ENCODE results near the gene ATG101. TPM values are rescaled to one million over a fixed set of nuclear protein-coding genes. Genes with fewer than 3 reads are reported as not detected.

Gene ATG101
- total and polyA plus RNA-seq, 4 donors, result 22.1 to 64.3 (median 36.7) TPM

- Histone ChIP-seq H3K9me3 (ENCODE audit: control insufficient read depth in 4 of 4, insufficient read depth in 3 of 4, low read length in 3 of 4) (peaks cover 0 to 2% (median 0%) of the 10 kb centered on the region in 4 donors), H3K4me3 (no peak overlapping the region)
Measured at GRCh38 chr12:52044292-52044983, 25.3 kb upstream of the ATG101 start.

GRCh38 chr12:52045794-52046199 is 24.0 kb upstream of the ATG101 start:
- Histone ChIP-seq H3K27ac (ENCODE audit: low read depth in 1 of 2, low read length in 1 of 2) (peak overlapping the region; percentile 38 to 87), H3K9ac (ENCODE audit: insufficient read depth in 1 of 2, low read length in 2 of 2) (no peak overlapping the region), H3K9me3 (ENCODE audit: control insufficient read depth in 4 of 4, insufficient read depth in 3 of 4, low read length in 3 of 4) (peaks cover 0 to 2% (median 0%) of the 10 kb centered on the region in 4 donors), H3K4me1 (ENCODE audit: control insufficient read depth in 5 of 5, insufficient read depth in 5 of 5, low read length in 5 of 5) (peaks cover 6 to 54% (median 16%) of the 10 kb centered on the region in 5 donors), H3K27me3 (ENCODE audit: control insufficient read depth in 3 of 3, insufficient read depth in 3 of 3, low read length in 2 of 3) (no peaks in the 10 kb centered on the region), H3K36me3 (ENCODE audit: control insufficient read depth in 4 of 4, insufficient read depth in 4 of 4, low read length in 4 of 4) (no peaks in the 10 kb centered on the region), H3K4me3 (no peak overlapping the region)
- DNase-seq (no peak), ATAC-seq (ENCODE audit: insufficient read depth, low FRiP score) (no peak)
- TF ChIP-seq, protein P1, sequence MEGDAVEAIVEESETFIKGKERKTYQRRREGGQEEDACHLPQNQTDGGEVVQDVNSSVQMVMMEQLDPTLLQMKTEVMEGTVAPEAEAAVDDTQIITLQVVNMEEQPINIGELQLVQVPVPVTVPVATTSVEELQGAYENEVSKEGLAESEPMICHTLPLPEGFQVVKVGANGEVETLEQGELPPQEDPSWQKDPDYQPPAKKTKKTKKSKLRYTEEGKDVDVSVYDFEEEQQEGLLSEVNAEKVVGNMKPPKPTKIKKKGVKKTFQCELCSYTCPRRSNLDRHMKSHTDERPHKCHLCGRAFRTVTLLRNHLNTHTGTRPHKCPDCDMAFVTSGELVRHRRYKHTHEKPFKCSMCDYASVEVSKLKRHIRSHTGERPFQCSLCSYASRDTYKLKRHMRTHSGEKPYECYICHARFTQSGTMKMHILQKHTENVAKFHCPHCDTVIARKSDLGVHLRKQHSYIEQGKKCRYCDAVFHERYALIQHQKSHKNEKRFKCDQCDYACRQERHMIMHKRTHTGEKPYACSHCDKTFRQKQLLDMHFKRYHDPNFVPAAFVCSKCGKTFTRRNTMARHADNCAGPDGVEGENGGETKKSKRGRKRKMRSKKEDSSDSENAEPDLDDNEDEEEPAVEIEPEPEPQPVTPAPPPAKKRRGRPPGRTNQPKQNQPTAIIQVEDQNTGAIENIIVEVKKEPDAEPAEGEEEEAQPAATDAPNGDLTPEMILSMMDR (IDR thresholded peaks at IDR 0.05; ENCODE audit: control extremely low read depth, extremely low read depth), result no peak
- 9 to 16% methylated on average over 4 of the region's 4 CpGs for WGBS, 2 donors

More at GRCh38 chr12:52044292-52044983, 25.3 kb upstream of the ATG101 start:
- Histone ChIP-seq H3K9ac (ENCODE audit: insufficient read depth in 1 of 2, low read length in 2 of 2) (no peak overlapping the region), H3K36me3 (ENCODE audit: control insufficient read depth in 4 of 4, insufficient read depth in 4 of 4, low read length in 4 of 4) (no peaks in the 10 kb centered on the region), H3K27ac (ENCODE audit: low read depth in 1 of 2, low read length in 1 of 2) (peak overlapping the region; percentile 91 to 92), H3K4me1 (ENCODE audit: control insufficient read depth in 5 of 5, insufficient read depth in 5 of 5, low read length in 5 of 5) (peaks cover 0 to 43% (median 6%) of the 10 kb centered on the region in 5 donors), H3K27me3 (ENCODE audit: control insufficient read depth in 3 of 3, insufficient read depth in 3 of 3, low read length in 2 of 3) (no peaks in the 10 kb centered on the region)
- TF ChIP-seq, protein P1 (IDR thresholded peaks at IDR 0.05; ENCODE audit: control extremely low read depth, extremely low read depth), result no peak
- WGBS, 2 donors, result 52 to 78% methylated on average over 18 of the region's 18 CpGs
- no peak for ATAC-seq (ENCODE audit: insufficient read depth, low FRiP score)
- no peak for DNase-seq

DNA sequence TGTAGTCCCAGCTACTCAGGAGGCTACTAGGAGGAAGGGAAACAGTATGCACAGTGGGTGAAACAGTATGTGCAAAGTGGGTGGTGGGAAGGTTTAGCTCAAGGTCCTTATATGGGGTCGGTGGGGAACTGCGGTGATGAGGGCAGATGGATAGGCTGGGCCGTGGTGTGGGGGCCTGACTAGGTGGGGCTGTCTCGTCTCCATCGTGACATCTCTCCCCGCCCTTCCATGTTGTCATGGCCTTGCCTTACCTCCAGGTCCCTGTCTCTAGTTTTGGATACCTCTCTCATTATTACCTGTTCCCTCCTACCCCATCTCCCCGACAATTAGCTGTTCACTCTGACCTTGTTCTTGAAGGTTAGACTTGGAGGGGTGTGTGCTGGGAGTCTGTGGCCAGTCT is 22.9 kb upstream of the ATG101 start:
- H3K27me3 ChIP-seq (ENCODE audit: control insufficient read depth in 3 of 3, insufficient read depth in 3 of 3, low read length in 2 of 3), result no peaks in the 10 kb centered on the region
- no peak overlapping the region for H3K9ac ChIP-seq (ENCODE audit: insufficient read depth in 1 of 2, low read length in 2 of 2)
- TF ChIP-seq, protein P1 (IDR thresholded peaks at IDR 0.05; ENCODE audit: control extremely low read depth, extremely low read depth), result no peak
- no peak overlapping the region for H3K27ac ChIP-seq (ENCODE audit: low read depth in 1 of 2, low read length in 1 of 2)
- peaks cover 0 to 2% (median 0%) of the 10 kb centered on the region in 4 donors for H3K9me3 ChIP-seq (ENCODE audit: control insufficient read depth in 4 of 4, insufficient read depth in 3 of 4, low read length in 3 of 4)
- no peak overlapping the region for H3K4me3 ChIP-seq
- ATAC-seq (ENCODE audit: insufficient read depth, low FRiP score), result no peak
- 85 to 95% methylated on average over 7 of the region's 7 CpGs for WGBS, 2 donors
- no peaks in the 10 kb centered on the region for H3K36me3 ChIP-seq (ENCODE audit: control insufficient read depth in 4 of 4, insufficient read depth in 4 of 4, low read length in 4 of 4)
- no peak for DNase-seq
- peaks cover 6 to 51% (median 16%) of the 10 kb centered on the region in 5 donors for H3K4me1 ChIP-seq (ENCODE audit: control insufficient read depth in 5 of 5, insufficient read depth in 5 of 5, low read length in 5 of 5)
